Measurements from ENCODE around the gene RARRES2.

GRCh38 chr7:150341263-150342120, at the start of gene RARRES2:
- TF ChIP-seq CTCF (IDR thresholded peaks at IDR 0.05; ENCODE audit: borderline replicate concordance, extremely low read depth, low read length, poor library complexity, severe bottlenecking): no peak
- no peak for TF ChIP-seq EZH2 (IDR thresholded peaks at IDR 0.05; ENCODE audit: borderline replicate concordance, low read depth, low read length, severe bottlenecking)

All from DND-41 (cell line).